Caco-2 (cell line): Measurements from ENCODE around the gene ARHGAP24. TPM values are rescaled to one million over a fixed set of nuclear protein-coding genes. Genes with fewer than 3 reads are reported as not detected.

Source experiments
- BruUV-seq: library from RNA; stranded (reverse); fragments of 400-500 nt; replicated peaks from 2 replicates; lab custom pipeline; 2021; lab: Mats Ljungman, UMichigan
- CTCF ChIA-PET: fragments of 300-600 bp; sonication (Branson Sonifier 250); formaldehyde crosslinking; loops from one replicate; lab custom pipeline; 2022; ENCODE audit warnings: antibody characterized with exemption; lab: Charles Lee
- POLR2A ChIA-PET: fragments of 300-600 bp; sonication (Branson Sonifier 250); formaldehyde crosslinking; loops from one replicate; lab custom pipeline; 2022; ENCODE audit warnings: antibody characterized with exemption; lab: Charles Lee
- DNase-seq, 2 experiments: peaks; one replicate each; pipeline versions ENCODE4 v3.0.0 to v3.0.0-alpha.2; 2020 to 2022
- H3K27me3 ChIP-seq: replicated peaks from 2 replicates; pipeline ENCODE4 v1.6.0; 2011; ENCODE audit warnings: low read length; ENCODE audit not compliant: control insufficient read depth, insufficient read depth
- H3K36me3 ChIP-seq: 2 replicates; pipeline ENCODE4 v1.5.1; 2011; ENCODE audit warnings: low read length; ENCODE audit not compliant: control insufficient read depth, insufficient read depth
- H3K4me1 ChIP-seq: fragments of 250-450 bp; sonication (Bioruptor Pico); 2 replicates; pipeline ENCODE4 v1.5.1; 2020; ENCODE audit warnings: mild to moderate bottlenecking
- H3K4me3 ChIP-seq: 2 replicates; pipeline ENCODE4 v1.5.1; 2011; ENCODE audit warnings: low read depth, mild to moderate bottlenecking, control low read depth, low read length
- H3K9me3 ChIP-seq: fragments of 250-450 bp; sonication (Bioruptor Pico); 2 replicates; pipeline ENCODE4 v1.5.1; 2020; ENCODE audit warnings: mild to moderate bottlenecking, moderate library complexity
- H3K27ac Mint-ChIP-seq: one replicate; pipeline ENCODE4 v1.8.0; 2022; ENCODE audit warnings: mixed read lengths; ENCODE audit not compliant: unreplicated experiment
- H3K27me3 Mint-ChIP-seq: one replicate; pipeline ENCODE4 v1.8.0; 2022; ENCODE audit warnings: mixed read lengths; ENCODE audit not compliant: insufficient read depth, unreplicated experiment
- H3K36me3 Mint-ChIP-seq: one replicate; pipeline ENCODE4 v1.8.0; 2022; ENCODE audit warnings: mild to moderate bottlenecking, mixed read lengths; ENCODE audit not compliant: insufficient read depth, unreplicated experiment
- H3K4me1 Mint-ChIP-seq: one replicate; pipeline ENCODE4 v1.8.0; 2022; ENCODE audit warnings: low read depth, mixed read lengths; ENCODE audit not compliant: unreplicated experiment
- H3K4me3 Mint-ChIP-seq: one replicate; pipeline ENCODE4 v1.8.0; 2022; ENCODE audit warnings: mild to moderate bottlenecking, moderate library complexity, mixed read lengths; ENCODE audit not compliant: unreplicated experiment
- H3K9me3 Mint-ChIP-seq: one replicate; pipeline ENCODE4 v1.8.0; 2022; ENCODE audit warnings: mixed read lengths; ENCODE audit not compliant: unreplicated experiment
- CTCF ChIP-seq, 2 experiments: fragments of 200-600 bp in 1 of 2; IDR thresholded peaks; 1 replicate in 1 of 2; 2 replicates in 1 of 2; pipeline versions ENCODE4 v1.5.1 to v1.8.0; 2011 to 2022; ENCODE audit warnings: antibody characterized with exemption in 1 of 2, control low read depth in 1 of 2, inconsistent platforms in 1 of 2, low read depth in 1 of 2, low read length in 1 of 2, mild to moderate bottlenecking in 1 of 2, moderate library complexity in 1 of 2; ENCODE audit not compliant: insufficient read depth in 1 of 2, severe bottlenecking in 1 of 2, unreplicated experiment in 1 of 2
- intact Hi-C: fragments of 100-400 bp; cut with micrococcal nuclease; formaldehyde crosslinking; loops from one replicate; pipeline ENCODE4 v1.10.0; 2022; ENCODE audit not compliant: unreplicated experiment
- total RNA-seq: library from RNA; stranded (reverse); gene quantifications from 2 replicates; pipeline ENCODE4 v1.2.3, GENCODE V29; 2022

ARHGAP24 gene
- total RNA-seq, 1 experiment from 2014 or later, result 2.8 TPM

DNA sequence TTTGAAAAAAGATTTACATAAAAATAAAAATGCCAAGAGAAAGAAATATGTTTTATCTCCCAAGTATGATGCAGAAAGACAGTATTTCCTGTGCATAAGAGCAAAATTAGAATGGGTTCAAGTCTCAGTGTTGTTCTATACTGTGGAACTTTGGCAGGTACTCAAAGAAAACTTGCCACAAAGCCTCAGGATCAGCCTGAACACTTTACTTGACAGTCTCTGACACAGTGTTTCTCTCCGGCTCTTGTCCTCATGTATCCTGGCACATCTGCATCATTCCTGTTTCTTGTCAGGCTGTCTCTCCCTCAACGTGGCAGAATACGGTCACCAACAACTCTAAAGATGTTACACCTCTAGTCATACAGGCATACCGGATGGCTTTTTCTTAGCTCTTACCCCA lies 273.7 kb downstream of the ARHGAP24 start:
- Histone ChIP-seq H3K4me3 (no peak overlapping the region), H3K36me3 (no peaks in the 10 kb centered on the region), H3K9me3 (no peaks in the 10 kb centered on the region), H3K4me1 (no peaks in the 10 kb centered on the region), H3K27me3 (no peaks in the 10 kb centered on the region)
- H3K36me3 Mint-ChIP-seq, result no peaks in the 10 kb centered on the region
- intact Hi-C loops, result loop anchor here (1.0 to 2.0 kb wide), 5 partner anchors 330 to 664 kb away; no protein-coding TSS in a partner anchor
- no peaks in the 10 kb centered on the region for H3K9me3 Mint-ChIP-seq
- H3K27me3 Mint-ChIP-seq, result peaks cover 4% of the 10 kb centered on the region
- POLR2A ChIA-PET, result no interaction called here
- H3K27ac Mint-ChIP-seq, result no peak overlapping the region
- no peak for TF ChIP-seq CTCF (IDR thresholded peaks at IDR 0.05; ENCODE audit: insufficient read depth in 1 of 2, low read depth in 1 of 2, low read length in 1 of 2, severe bottlenecking in 1 of 2, unreplicated experiment in 1 of 2)
- no peak overlapping the region for H3K4me3 Mint-ChIP-seq
- no peak for DNase-seq
- BruUV-seq, result no TSS peak
- H3K4me1 Mint-ChIP-seq, result no peaks in the 10 kb centered on the region
- CTCF ChIA-PET, result no interaction called here

GRCh38 chr4:85751866-85752265 lies 276.9 kb downstream of the ARHGAP24 start:
- ChIA-PET CTCF (no interaction called here), POLR2A (no interaction called here)
- Mint-ChIP-seq H3K9me3 (no peaks in the 10 kb centered on the region), H3K4me1 (no peaks in the 10 kb centered on the region), H3K4me3 (no peak overlapping the region), H3K36me3 (no peaks in the 10 kb centered on the region), H3K27me3 (no peaks in the 10 kb centered on the region), H3K27ac (no peak overlapping the region)
- Histone ChIP-seq H3K36me3 (no peaks in the 10 kb centered on the region), H3K9me3 (no peaks in the 10 kb centered on the region), H3K4me3 (no peak overlapping the region), H3K27me3 (no peaks in the 10 kb centered on the region), H3K4me1 (no peaks in the 10 kb centered on the region)
- no peak for TF ChIP-seq CTCF (IDR thresholded peaks at IDR 0.05; ENCODE audit: insufficient read depth in 1 of 2, low read depth in 1 of 2, low read length in 1 of 2, severe bottlenecking in 1 of 2, unreplicated experiment in 1 of 2)
- intact Hi-C loops, result no loop called here
- DNase-seq, result no peak
- no TSS peak for BruUV-seq

GRCh38 chr4:85755285-85755684 lies 280.3 kb downstream of the ARHGAP24 start:
- H3K4me1 ChIP-seq, result no peaks in the 10 kb centered on the region

More at GRCh38 chr4:85755285-85755684, 280.3 kb downstream of the ARHGAP24 start:
- Mint-ChIP-seq H3K36me3 (no peaks in the 10 kb centered on the region), H3K4me1 (no peaks in the 10 kb centered on the region), H3K27ac (no peak overlapping the region), H3K27me3 (peaks cover 3% of the 10 kb centered on the region), H3K4me3 (no peak overlapping the region), H3K9me3 (no peaks in the 10 kb centered on the region)
- TF ChIP-seq CTCF (IDR thresholded peaks at IDR 0.05; ENCODE audit: insufficient read depth in 1 of 2, low read depth in 1 of 2, low read length in 1 of 2, severe bottlenecking in 1 of 2, unreplicated experiment in 1 of 2), result no peak
- Histone ChIP-seq H3K27me3 (no peaks in the 10 kb centered on the region), H3K4me3 (no peak overlapping the region), H3K36me3 (no peaks in the 10 kb centered on the region), H3K9me3 (no peaks in the 10 kb centered on the region)
- no TSS peak for BruUV-seq
- POLR2A ChIA-PET, result no interaction called here
- no peak for DNase-seq
- CTCF ChIA-PET, result no interaction called here
- intact Hi-C loops, result loop anchor here (5.0 kb wide), 1 partner anchor 287 kb away; no protein-coding TSS in a partner anchor
